Suppressor macrophage (primary cell): Measurements from ENCODE around the gene CD226.

Source experiments
- DNase-seq, 4 experiments: peaks; one replicate each; pipeline ENCODE4 v3.0.0-alpha.2; 2020 to 2022

CD226 gene

DNA sequence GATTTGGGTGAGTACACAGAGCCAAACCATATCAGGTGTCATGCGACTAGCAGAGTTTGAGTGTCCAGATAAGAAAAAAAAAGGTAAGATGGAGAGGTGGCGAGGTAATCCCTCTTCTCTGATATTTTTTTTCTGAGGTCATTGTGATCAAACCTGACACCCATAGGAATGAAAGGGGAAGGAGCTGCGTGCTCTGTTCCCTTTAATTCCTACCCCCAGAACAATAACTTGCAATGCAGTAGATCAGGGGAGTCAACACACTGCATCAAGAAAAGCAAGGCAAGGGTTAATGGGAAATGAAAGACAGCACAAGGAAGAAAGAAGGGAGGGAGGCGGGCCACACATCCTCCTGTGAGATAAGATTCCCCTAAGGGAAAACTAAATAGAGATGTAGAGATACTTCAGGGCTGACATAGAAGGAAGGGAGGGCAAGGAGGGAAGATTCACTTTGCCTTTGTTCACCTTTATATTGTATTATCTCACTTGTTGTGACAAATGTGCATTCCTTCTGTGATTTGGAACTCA is 132.8 kb downstream of the CD226 start:
- DNase-seq = no peak

DNA sequence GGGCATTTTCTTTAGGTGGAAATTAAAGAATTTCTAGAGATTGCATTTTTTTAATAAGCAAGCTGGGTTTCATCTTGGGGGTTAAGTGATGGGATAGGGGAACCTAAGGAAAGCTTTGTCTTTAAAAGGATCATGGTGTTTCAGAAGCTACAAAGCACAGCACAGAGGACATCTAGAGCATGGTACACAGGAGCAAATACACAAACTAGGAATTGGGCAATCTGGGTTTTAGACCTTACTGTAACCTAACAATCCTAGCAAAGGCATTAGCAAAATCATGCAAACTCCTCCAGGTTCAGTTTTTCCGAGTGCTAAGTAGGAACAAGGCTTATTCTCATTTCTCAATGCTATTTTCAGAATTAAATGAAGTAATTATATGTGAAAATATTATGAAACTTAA is 134.1 kb downstream of the CD226 start:
- DNase-seq = no peak

DNA sequence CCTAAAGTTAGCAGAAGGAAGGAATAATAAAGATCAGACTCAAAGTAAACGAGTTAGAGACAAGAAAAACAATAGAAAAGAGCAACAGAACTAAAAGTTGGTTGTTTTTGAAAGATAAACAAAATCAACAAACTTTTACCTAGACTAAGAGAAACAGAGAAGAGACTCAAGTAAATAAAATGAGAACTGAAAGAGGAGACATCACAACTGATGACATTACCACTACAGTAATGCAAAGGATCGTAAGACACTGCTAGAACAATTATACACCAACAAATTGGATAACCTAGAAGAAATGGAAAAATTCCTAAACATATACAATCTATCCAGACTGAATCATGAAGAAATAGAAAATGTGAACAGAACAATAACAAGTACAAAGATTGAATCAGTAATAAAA is 139.3 kb downstream of the CD226 start:
- DNase-seq = no peak

DNA sequence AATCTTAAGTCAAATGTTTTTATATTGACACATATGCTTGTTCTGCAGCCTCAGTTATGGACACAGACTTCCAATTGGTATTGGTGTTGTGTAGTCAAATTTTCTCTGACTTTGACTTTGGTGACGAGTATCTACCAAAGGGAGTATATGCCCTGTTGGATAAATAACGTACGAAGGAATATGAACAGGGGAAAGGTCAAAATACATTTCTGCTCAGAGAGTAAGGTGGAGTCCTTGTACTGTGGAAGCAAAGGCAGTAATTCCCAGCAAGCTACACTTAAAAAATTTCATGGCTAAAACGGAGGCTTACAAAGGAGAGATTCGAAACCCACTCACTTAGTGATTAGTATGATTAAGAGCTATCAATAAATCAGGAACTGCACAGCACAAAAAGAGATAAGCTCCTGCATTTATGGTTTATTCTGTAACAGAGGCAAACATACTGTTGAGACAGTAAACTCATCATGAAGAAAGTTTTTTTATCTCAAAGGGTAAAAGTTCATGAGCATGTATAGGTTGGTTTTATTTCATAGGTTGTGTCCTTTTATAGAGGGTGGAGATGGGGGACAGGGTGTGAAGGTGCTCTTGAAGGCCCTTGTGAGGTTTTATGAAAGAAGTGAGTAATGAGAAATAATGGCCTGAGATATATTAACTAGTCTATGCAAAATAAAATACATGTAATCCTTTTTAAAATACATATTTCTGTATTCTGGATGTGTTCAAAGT is 142.7 kb downstream of the CD226 start:
- no peak for DNase-seq
